ENCODE measurements around the gene ARHGAP31.

- TF ChIP-seq EZH2 (IDR thresholded peaks at IDR 0.05; ENCODE audit: borderline replicate concordance, low read depth, low read length, poor library complexity, severe bottlenecking) (no peak), CTCF (conservative IDR thresholded peaks at IDR 0.05; ENCODE audit: low read depth, low read length) (no peak)
Measured at GRCh38 chr3:119313461-119313860, 19.3 kb downstream of the ARHGAP31 start.
